Gastroesophageal sphincter (tissue), 4 donors: ENCODE data around the gene RBM15. TPM values are rescaled to one million over a fixed set of nuclear protein-coding genes. Genes with fewer than 3 reads are reported as not detected.

Experiments
- ATAC-seq: fragments of 150-250 bp; one replicate; pipeline ENCODE4 v1.9.1; 2016; ENCODE audit warnings: mild to moderate bottlenecking, moderate library complexity
- H3K27ac ChIP-seq, 4 donors: fragments of 200-600 bp; sonication (generic) in 3 of 4; 1 replicate in 3 of 4; 2 replicates in 1 of 4; pipeline ENCODE4 v1.5.1; 2016 to 2019
- H3K27me3 ChIP-seq: fragments of 200-600 bp; sonication (generic); one replicate; pipeline ENCODE4 v1.5.1; 2019
- H3K36me3 ChIP-seq, 2 donors: fragments of 200-600 bp; sonication (generic); one replicate each; pipeline ENCODE4 v1.5.1; 2019; ENCODE audit warnings: control low read depth in 1 of 2
- H3K4me1 ChIP-seq, 3 donors: fragments of 200-600 bp; sonication (generic); 1 replicate in 2 of 3; 2 replicates in 1 of 3; pipeline ENCODE4 v1.5.1; 2016 to 2019; ENCODE audit warnings: control low read depth in 2 of 3
- H3K4me3 ChIP-seq, 2 donors: fragments of 200-600 bp; sonication (generic); one replicate each; pipeline ENCODE4 v1.5.1; 2019; ENCODE audit warnings: mild to moderate bottlenecking in 1 of 2, moderate library complexity in 1 of 2
- H3K9me3 ChIP-seq, 3 donors: fragments of 200-600 bp; sonication (generic); one replicate each; pipeline ENCODE4 v1.5.1; 2017 to 2019; ENCODE audit warnings: control low read depth in 2 of 3
- CTCF ChIP-seq, 4 experiments: fragments of 200-600 bp in 2 of 4; fragments of 450-650 bp in 2 of 4; sonication (generic) in 1 of 4; IDR thresholded peaks; one replicate each; pipeline ENCODE4 v1.5.1; 2017 to 2019; ENCODE audit warnings: antibody characterized with exemption in 4 of 4, mild to moderate bottlenecking in 2 of 4, moderate library complexity in 2 of 4
- EP300 ChIP-seq: sonication (generic); formaldehyde crosslinking; IDR thresholded peaks from one replicate; pipeline ENCODE4 v1.6.1; 2017; ENCODE audit warnings: antibody characterized with exemption, mild to moderate bottlenecking
- POLR2A ChIP-seq, 2 donors: fragments of 450-650 bp; IDR thresholded peaks; one replicate each; pipeline ENCODE4 v1.6.1; 2017; ENCODE audit warnings: antibody characterized with exemption in 2 of 2, mild to moderate bottlenecking in 2 of 2, moderate library complexity in 1 of 2
- POLR2AphosphoS5 ChIP-seq: sonication (generic); formaldehyde crosslinking; IDR thresholded peaks from one replicate; pipeline ENCODE4 v1.6.1; 2017; ENCODE audit warnings: antibody characterized with exemption
- WGBS, 2 donors: methylation state at CpG; one replicate each; pipeline ENCODE4 v1.1.5; 2018; ENCODE audit warnings: low coverage in 1 of 2; 5-methylcytosine and 5-hydroxymethylcytosine counted together
- total RNA-seq, 4 donors: library from RNA; depleted of rRNA; stranded (reverse); fragments of >200 nt; gene quantifications; one replicate each; pipeline ENCODE4 v1.1.0, GENCODE V29; 2016

The RBM15 gene
- total RNA-seq, 4 donors from 2014 or later = 16.7 to 36.9 (median 30.2) TPM

- Histone ChIP-seq H3K9me3 (no peaks in the 10 kb centered on the region), H3K27me3 (no peaks in the 10 kb centered on the region), H3K4me1 (no peaks in the 10 kb centered on the region), H3K27ac (no peak overlapping the region), H3K4me3 (no peak overlapping the region), H3K36me3 (no peaks in the 10 kb centered on the region)
- no peak for TF ChIP-seq POLR2AphosphoS5
- TF ChIP-seq EP300 = no peak
- TF ChIP-seq POLR2A (IDR thresholded peaks at IDR 0.05) = no peak
- no peak for TF ChIP-seq CTCF (IDR thresholded peaks at IDR 0.05)
- ATAC-seq = no peak
- 80% methylated on average over 1 of the region's 1 CpG for WGBS, 2 donors
These were observed 19.0 kb upstream of the RBM15 start for GRCh38 chr1:110320168-110320518.

- WGBS, 2 donors = 83 to 93% methylated on average over 2 of the region's 2 CpGs
- H3K9me3 ChIP-seq = no peaks in the 10 kb centered on the region
- no peak overlapping the region for H3K27ac ChIP-seq
- no peaks in the 10 kb centered on the region for H3K36me3 ChIP-seq
- no peaks in the 10 kb centered on the region for H3K4me1 ChIP-seq
- H3K27me3 ChIP-seq = no peaks in the 10 kb centered on the region
- TF ChIP-seq POLR2AphosphoS5 = no peak
- no peak for TF ChIP-seq EP300
- no peak for TF ChIP-seq POLR2A (IDR thresholded peaks at IDR 0.05)
- TF ChIP-seq CTCF (IDR thresholded peaks at IDR 0.05) = no peak
- ATAC-seq = no peak
- H3K4me3 ChIP-seq = no peak overlapping the region
These were observed 18.1 kb upstream of the RBM15 start for GRCh38 chr1:110321045-110321444.

- no peaks in the 10 kb centered on the region for H3K27me3 ChIP-seq
- no peaks in the 10 kb centered on the region for H3K9me3 ChIP-seq
- no peak overlapping the region for H3K27ac ChIP-seq
- H3K4me3 ChIP-seq = no peak overlapping the region
- TF ChIP-seq CTCF (IDR thresholded peaks at IDR 0.05) (no peak), POLR2A (IDR thresholded peaks at IDR 0.05) (no peak), EP300 (no peak), POLR2AphosphoS5 (no peak)
- WGBS, 2 donors = 58 to 75% methylated on average over 3 to 4 of the region's 4 CpGs
- no peak for ATAC-seq
- no peaks in the 10 kb centered on the region for H3K4me1 ChIP-seq
- H3K36me3 ChIP-seq = no peaks in the 10 kb centered on the region
These were observed 17.3 kb upstream of the RBM15 start for GRCh38 chr1:110321846-110322245.

GRCh38 chr1:110324667-110325066, 14.5 kb upstream of the RBM15 start:
- no peak overlapping the region for H3K27ac ChIP-seq
- ATAC-seq = no peak
- H3K27me3 ChIP-seq = no peaks in the 10 kb centered on the region
- WGBS, 2 donors = 77 to 85% methylated on average over 1 of the region's 1 CpG
- no peaks in the 10 kb centered on the region for H3K4me1 ChIP-seq
- no peak for TF ChIP-seq EP300
- TF ChIP-seq CTCF (IDR thresholded peaks at IDR 0.05) = no peak
- no peak for TF ChIP-seq POLR2AphosphoS5
- TF ChIP-seq POLR2A (IDR thresholded peaks at IDR 0.05) = no peak
- H3K4me3 ChIP-seq = no peak overlapping the region
- H3K9me3 ChIP-seq = no peaks in the 10 kb centered on the region
- no peaks in the 10 kb centered on the region for H3K36me3 ChIP-seq

- WGBS, 2 donors = 40 to 67% methylated on average over 1 of the region's 1 CpG
- TF ChIP-seq POLR2A (IDR thresholded peaks at IDR 0.05) (no peak), CTCF (IDR thresholded peaks at IDR 0.05) (no peak), EP300 (no peak), POLR2AphosphoS5 (no peak)
- H3K27ac ChIP-seq = no peak overlapping the region
- H3K27me3 ChIP-seq = no peaks in the 10 kb centered on the region
- no peak overlapping the region for H3K4me3 ChIP-seq
- no peaks in the 10 kb centered on the region for H3K9me3 ChIP-seq
- no peaks in the 10 kb centered on the region for H3K4me1 ChIP-seq
- H3K36me3 ChIP-seq = no peaks in the 10 kb centered on the region
- no peak for ATAC-seq
These were observed 12.4 kb upstream of the RBM15 start for GRCh38 chr1:110326826-110327225.
